GM19395 (cell line): ENCODE measurements around the gene WFS1.

ENCODE experiments used
- ATAC-seq: cut with Tn5 transposase; IDR thresholded peaks from one replicate; pipeline ENCODE4 v1.9.1; 2021; ENCODE audit warnings: mild to moderate bottlenecking, moderate library complexity; ENCODE audit not compliant: unreplicated experiment

Gene WFS1

GRCh38 chr4:6298035-6298434, 28.4 kb downstream of the WFS1 start:
- no peak for ATAC-seq

- no peak for ATAC-seq
Measured at GRCh38 chr4:6298852-6299251, 29.2 kb downstream of the WFS1 start.

- ATAC-seq, result no peak
Measured at GRCh38 chr4:6299875-6300274, 30.2 kb downstream of the WFS1 start.

DNA sequence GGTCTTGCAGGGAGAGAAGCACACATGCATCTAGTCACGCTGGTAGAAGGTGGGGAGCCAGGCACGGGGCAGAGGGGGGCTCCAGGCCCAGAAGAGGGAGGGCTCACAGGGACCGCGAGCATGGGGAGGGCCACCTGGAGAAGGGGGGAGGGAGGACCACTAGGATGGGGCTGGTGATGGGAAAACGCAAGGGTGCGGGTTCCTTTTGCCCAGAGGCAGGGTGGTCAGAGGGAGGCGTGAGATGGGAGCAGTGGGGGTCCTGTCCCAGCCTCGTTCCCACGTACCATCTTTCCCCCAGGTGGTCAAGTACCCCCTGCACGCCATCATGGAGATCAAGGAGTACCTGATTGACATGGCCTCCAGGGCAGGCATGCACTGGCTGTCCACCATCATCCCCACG, 30.7 kb downstream of the WFS1 start:
- no peak for ATAC-seq

- ATAC-seq, result no peak
Measured at GRCh38 chr4:6301051-6301731, 31.5 kb downstream of the WFS1 start.

DNA sequence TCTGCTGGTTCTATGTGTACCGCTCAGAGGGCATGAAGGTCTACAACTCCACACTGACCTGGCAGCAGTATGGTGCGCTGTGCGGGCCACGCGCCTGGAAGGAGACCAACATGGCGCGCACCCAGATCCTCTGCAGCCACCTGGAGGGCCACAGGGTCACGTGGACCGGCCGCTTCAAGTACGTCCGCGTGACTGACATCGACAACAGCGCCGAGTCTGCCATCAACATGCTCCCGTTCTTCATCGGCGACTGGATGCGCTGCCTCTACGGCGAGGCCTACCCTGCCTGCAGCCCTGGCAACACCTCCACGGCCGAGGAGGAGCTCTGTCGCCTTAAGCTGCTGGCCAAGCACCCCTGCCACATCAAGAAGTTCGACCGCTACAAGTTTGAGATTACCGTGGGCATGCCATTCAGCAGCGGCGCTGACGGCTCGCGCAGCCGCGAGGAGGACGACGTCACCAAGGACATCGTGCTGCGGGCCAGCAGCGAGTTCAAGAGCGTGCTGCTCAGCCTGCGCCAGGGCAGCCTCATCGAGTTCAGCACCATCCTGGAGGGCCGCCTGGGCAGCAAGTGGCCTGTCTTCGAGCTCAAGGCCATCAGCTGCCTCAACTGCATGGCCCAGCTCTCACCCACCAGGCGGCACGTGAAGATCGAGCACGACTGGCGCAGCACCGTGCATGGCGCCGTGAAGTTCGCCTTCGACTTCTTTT, 32.2 kb downstream of the WFS1 start:
- no peak for ATAC-seq

- ATAC-seq, result no peak
Measured at GRCh38 chr4:6302869-6303268, 33.2 kb downstream of the WFS1 start.

DNA sequence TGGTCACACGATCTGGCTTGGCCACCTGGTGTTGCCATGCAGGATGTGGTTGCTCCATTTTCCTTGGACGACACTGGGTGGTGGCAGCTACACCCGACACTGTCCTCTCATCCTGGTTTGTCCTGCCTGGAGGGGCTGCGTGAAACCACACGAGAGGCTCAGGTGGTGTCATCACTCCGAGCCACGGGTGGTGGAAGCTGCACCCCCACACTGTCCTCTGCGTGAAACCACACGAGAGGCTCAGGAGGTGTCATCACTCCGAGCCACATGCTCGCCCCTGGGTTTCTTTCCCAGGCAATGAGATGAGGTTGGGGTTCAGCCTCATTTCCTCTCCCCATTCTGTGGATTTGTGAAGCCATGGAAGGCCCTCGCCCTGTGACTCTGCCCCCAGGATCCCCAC, 34.3 kb downstream of the WFS1 start:
- no peak for ATAC-seq

DNA sequence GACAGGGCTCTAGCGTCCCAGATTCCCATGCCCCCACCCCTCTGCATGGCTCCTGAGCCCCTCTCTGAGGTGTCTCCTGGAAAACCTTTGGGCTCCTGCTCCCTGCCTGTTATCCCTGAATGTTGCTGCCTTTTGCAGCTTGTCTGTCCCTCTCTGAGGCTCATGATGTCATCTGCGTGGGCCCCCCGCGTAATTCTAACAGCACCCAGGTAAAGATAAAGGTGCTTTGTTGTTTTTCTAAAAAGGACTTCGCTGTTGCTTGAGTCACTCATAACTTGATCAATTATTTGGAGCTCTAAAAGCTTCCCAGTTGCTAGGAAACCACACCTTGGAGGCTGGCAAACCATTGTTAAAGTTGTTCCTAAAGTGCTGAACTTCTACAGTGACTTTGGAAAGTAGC, 36.6 kb downstream of the WFS1 start:
- ATAC-seq, result no peak

- no peak for ATAC-seq
Measured at GRCh38 chr4:6307230-6307629, 37.6 kb downstream of the WFS1 start.

DNA sequence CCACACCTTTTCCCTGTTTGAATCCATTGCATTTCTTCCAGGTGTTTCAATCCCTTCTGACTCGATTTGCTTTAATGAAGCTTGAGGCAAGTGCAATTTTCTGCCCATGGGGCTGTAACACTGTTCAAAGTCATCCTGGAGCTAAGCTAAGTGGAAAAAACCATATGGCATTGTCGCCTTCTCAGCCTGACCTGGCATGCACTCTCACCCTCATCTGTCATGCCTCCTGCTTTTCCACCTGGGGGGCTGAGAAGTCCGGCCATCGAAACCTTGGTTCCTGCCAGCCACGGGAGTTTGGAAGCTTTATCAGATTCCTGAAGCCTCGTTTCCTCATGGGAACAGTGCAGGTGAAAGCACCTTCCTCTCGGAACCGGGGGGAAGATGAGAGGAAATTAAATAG, 38.2 kb downstream of the WFS1 start:
- ATAC-seq, result no peak

GRCh38 chr4:6308899-6309643, 39.4 kb downstream of the WFS1 start:
- no peak for ATAC-seq

- no peak for ATAC-seq
Measured at GRCh38 chr4:6309777-6310176, 40.1 kb downstream of the WFS1 start.

DNA sequence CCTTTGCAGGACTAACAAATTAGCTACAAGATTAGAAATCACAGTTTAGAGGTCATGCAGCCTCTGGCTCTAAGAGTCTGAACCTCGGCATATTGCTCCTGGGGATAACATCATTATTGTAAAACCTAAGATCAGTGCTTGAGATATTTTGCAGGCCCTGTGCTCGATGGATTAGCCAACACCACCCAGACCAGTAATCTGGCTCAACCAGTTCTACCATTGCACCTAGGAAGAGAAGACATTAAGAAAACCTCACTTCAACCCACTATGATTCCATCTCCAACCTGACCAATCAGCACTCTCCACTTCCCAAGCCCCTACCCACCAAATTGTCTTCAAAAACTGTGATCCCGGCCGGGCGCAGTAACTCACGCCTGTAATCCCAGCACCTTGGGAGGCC, 43.6 kb downstream of the WFS1 start:
- ATAC-seq, result no peak

DNA sequence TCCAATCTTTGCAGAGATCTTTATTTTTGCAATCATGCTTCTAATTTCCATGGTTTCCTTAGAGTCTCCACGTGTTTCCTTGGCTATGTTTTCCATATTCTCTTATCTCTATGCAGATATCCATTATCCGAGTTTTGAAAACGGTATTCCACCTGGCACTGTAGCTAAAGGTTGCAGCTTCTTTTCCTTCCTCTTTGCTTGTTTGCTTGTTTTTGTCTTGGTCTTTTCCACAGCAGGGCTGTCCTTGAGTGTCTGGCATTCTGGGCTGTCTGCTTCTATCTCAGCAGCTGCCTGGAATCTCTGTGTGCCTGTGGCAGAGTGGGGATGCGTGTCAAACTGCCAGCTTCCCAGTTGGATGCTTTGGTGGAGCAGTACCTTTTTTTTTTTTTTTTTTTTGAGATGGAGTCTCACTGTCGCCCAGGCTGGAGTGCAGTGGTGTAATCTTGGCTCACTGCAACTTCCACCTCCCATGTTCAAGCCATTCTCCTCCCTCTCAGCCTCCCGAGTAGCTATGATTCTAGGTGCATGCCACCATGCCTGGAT, 46.9 kb downstream of the WFS1 start:
- no peak for ATAC-seq

DNA sequence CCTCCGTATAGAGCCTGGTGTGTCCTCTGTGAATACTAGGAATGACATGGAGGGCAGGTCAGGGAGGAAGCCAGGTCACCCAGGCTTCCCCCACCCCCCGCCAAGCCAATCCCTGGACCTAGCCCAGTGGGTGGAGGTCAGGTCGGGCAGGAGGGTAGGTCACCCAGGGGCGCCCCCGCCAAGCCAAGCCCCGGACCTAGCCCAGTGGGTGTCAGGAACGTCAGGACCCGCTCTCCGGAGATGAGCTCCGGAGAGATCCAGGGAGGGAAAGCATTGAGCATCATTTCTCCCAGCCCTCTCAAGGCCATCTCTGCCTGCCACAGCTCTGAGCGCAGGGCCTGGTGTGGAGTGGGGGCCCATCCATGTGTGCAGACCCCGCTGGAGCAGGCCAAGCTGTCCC, 48.6 kb downstream of the WFS1 start:
- no peak for ATAC-seq

GRCh38 chr4:6319530-6320150, 50.0 kb downstream of the WFS1 start:
- no peak for ATAC-seq

DNA sequence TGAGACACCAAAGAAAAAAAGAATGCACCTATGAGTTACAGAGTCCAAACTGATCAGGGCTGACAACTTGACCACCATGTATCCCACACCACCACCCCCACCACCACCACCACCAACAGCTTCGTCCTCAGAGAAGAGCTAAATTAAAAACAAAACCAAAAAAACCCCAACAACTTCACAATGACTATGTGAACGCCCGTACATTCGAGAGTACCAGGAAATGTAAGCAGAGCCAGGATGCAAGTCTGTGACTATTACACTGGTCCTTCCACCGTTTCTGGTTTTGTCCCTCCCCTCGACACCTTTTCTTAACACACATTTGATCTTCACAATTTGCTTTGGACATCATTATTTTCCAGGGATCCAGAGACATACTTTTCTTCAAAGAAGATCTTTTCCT, 51.0 kb downstream of the WFS1 start:
- ATAC-seq, result no peak

- no peak for ATAC-seq
Measured at GRCh38 chr4:6321361-6321760, 51.7 kb downstream of the WFS1 start.

GRCh38 chr4:6322067-6322760, 52.6 kb downstream of the WFS1 start:
- ATAC-seq, result no peak
